IMR-90 (cell line): ENCODE data around the gene MSLN. TPM values are rescaled to one million over a fixed set of nuclear protein-coding genes. Genes with fewer than 3 reads are reported as not detected.
A peak's percentile ranks its signal among the peaks of the same experiment; 100 is the strongest.

ENCODE experiments used
- ATAC-seq: fragments of 200-7000 bp; cut with Tn5 transposase; 2 replicates; pipeline ENCODE4 v1.9.1; 2020; ENCODE audit warnings: low read depth, mild to moderate bottlenecking, moderate library complexity
- BruUV-seq: library from RNA; stranded (reverse); fragments of 400-500 nt; replicated peaks from 2 replicates; lab custom pipeline; 2021; lab: Mats Ljungman, UMichigan
- CTCF ChIA-PET: fragments of 300-600 bp; formaldehyde crosslinking; extraction: SDS; loops from one replicate; lab custom pipeline; 2021; ENCODE audit warnings: antibody characterized with exemption; lab: Yijun Ruan, JAX
- POLR2A ChIA-PET: fragments of 300-600 bp; sonication (Branson Sonifier 250); formaldehyde crosslinking; loops from one replicate; lab custom pipeline; 2022; ENCODE audit warnings: antibody characterized with exemption; ENCODE audit not compliant: unreplicated experiment; lab: Charles Lee
- DNase-seq: peaks from one replicate; pipeline ENCODE4 v3.0.0; 2013
- H2AFZ ChIP-seq: replicated peaks from 2 replicates; pipeline ENCODE3; 2013; ENCODE audit warnings: low read length, mild to moderate bottlenecking; ENCODE audit not compliant: poor library complexity
- H2AK5ac ChIP-seq: 2 replicates; pipeline ENCODE4 v1.6.1; 2013; ENCODE audit warnings: low read depth, low read length, inconsistent platforms
- H2AK9ac ChIP-seq: replicated peaks from 2 replicates; pipeline ENCODE3; 2013; ENCODE audit warnings: mild to moderate bottlenecking, low read depth, low read length, moderate library complexity; ENCODE audit not compliant: poor library complexity
- H2BK120ac ChIP-seq: 2 replicates; pipeline ENCODE4 v1.6.1; 2013; ENCODE audit warnings: low read depth, low read length, inconsistent platforms
- H2BK15ac ChIP-seq: 3 replicates; pipeline ENCODE4 v1.6.1; 2013; ENCODE audit warnings: low read depth, low read length, inconsistent platforms
- H2BK20ac ChIP-seq: 2 replicates; pipeline ENCODE4 v1.6.1; 2013; ENCODE audit warnings: low read depth, mild to moderate bottlenecking, inconsistent platforms, low read length, moderate library complexity
- H2BK5ac ChIP-seq: 2 replicates; pipeline ENCODE4 v1.6.1; 2013; ENCODE audit warnings: mild to moderate bottlenecking, low read depth, low read length, inconsistent platforms; ENCODE audit not compliant: poor library complexity, severe bottlenecking
- H3K14ac ChIP-seq: replicated peaks from 2 replicates; pipeline ENCODE4 v1.6.1; 2013; ENCODE audit warnings: low read depth, low read length, inconsistent platforms
- H3K18ac ChIP-seq: 2 replicates; pipeline ENCODE4 v1.6.1; 2013; ENCODE audit warnings: low read depth, low read length, control low read depth
- H3K23ac ChIP-seq: 2 replicates; pipeline ENCODE4 v1.6.1; 2013; ENCODE audit warnings: low read depth, low read length, inconsistent platforms
- H3K27ac ChIP-seq: 2 replicates; pipeline ENCODE4 v1.5.1; 2013; ENCODE audit warnings: mild to moderate bottlenecking, control low read depth, low read length; ENCODE audit not compliant: insufficient read depth
- H3K27me3 ChIP-seq: 2 replicates; pipeline ENCODE4 v1.6.1; 2013; ENCODE audit warnings: low read length; ENCODE audit not compliant: control insufficient read depth, insufficient read depth
- H3K36me3 ChIP-seq: 2 replicates; pipeline ENCODE4 v1.6.1; 2013; ENCODE audit warnings: low read length, mixed read lengths; ENCODE audit not compliant: control insufficient read depth, insufficient read depth
- H3K4ac ChIP-seq: 2 replicates; pipeline ENCODE4 v1.6.1; 2013; ENCODE audit warnings: low read depth, low read length, inconsistent platforms
- H3K4me1 ChIP-seq: 2 replicates; pipeline ENCODE4 v1.6.1; 2013; ENCODE audit warnings: low read length, mixed read lengths; ENCODE audit not compliant: control insufficient read depth, insufficient read depth
- H3K4me2 ChIP-seq: 2 replicates; pipeline ENCODE4 v1.6.1; 2013; ENCODE audit warnings: low read depth, mild to moderate bottlenecking, control low read depth, low read length, moderate library complexity
- H3K4me3 ChIP-seq: 2 replicates; pipeline ENCODE4 v1.5.1; 2013; ENCODE audit warnings: low read depth, mild to moderate bottlenecking, control low read depth, low read length, moderate library complexity; ENCODE audit not compliant: insufficient read depth
- H3K56ac ChIP-seq: 2 replicates; pipeline ENCODE4 v1.6.1; 2013; ENCODE audit warnings: low read length, inconsistent platforms; ENCODE audit not compliant: insufficient read depth; ENCODE audit errors: extremely low read depth
- H3K79me1 ChIP-seq, 2 experiments: 2 replicates each; pipeline ENCODE4 v1.6.1; 2013; ENCODE audit warnings: low read length in 2 of 2, inconsistent platforms in 1 of 2, low read depth in 1 of 2
- H3K9ac ChIP-seq: 2 replicates; pipeline ENCODE4 v1.6.1; 2013; ENCODE audit warnings: low read depth, low read length, control low read depth
- H3K9me1 ChIP-seq: 2 replicates; pipeline ENCODE4 v1.6.1; 2013; ENCODE audit warnings: low read length, inconsistent platforms; ENCODE audit not compliant: insufficient read depth
- H3K9me3 ChIP-seq: 2 replicates; pipeline ENCODE4 v1.6.1; 2013; ENCODE audit warnings: low read length; ENCODE audit not compliant: control insufficient read depth, insufficient read depth
- H4K20me1 ChIP-seq: 2 replicates; pipeline ENCODE4 v1.6.1; 2013; ENCODE audit warnings: low read length, inconsistent platforms; ENCODE audit not compliant: insufficient read depth
- H4K5ac ChIP-seq: 2 replicates; pipeline ENCODE4 v1.6.1; 2013; ENCODE audit warnings: mild to moderate bottlenecking, low read depth, low read length, control low read depth
- H4K8ac ChIP-seq, 2 experiments: 2 replicates each; pipeline ENCODE4 v1.6.1; 2013; ENCODE audit warnings: low read depth in 2 of 2, low read length in 2 of 2, control low read depth in 1 of 2, inconsistent platforms in 1 of 2
- H4K91ac ChIP-seq: 2 replicates; pipeline ENCODE4 v1.6.1; 2013; ENCODE audit warnings: low read depth, low read length, inconsistent platforms; ENCODE audit not compliant: insufficient read depth
- CHD1 ChIP-seq: IDR thresholded peaks from 2 replicates; pipeline ENCODE4 v1.6.1; 2012; ENCODE audit warnings: low read depth, low read length, improper control_type of control experiment
- WGBS, 2 experiments: methylation state at CpG; one replicate each; pipeline versions ENCODE4 v1.1.5 to v1.1.7; 2013; ENCODE audit warnings: missing lambda C conversion rate in 2 of 2; ENCODE audit not compliant: insufficient read length in 1 of 2; ENCODE audit errors: extremely low coverage in 2 of 2; 5-methylcytosine and 5-hydroxymethylcytosine counted together
- dilution Hi-C: fragments of 300-500 bp; cut with HindIII; formaldehyde crosslinking; loops from one replicate; pipeline ENCODE4 v1.14.3; 2018; ENCODE audit warnings: low sequenced_read_pairs; ENCODE audit not compliant: unreplicated experiment
- in situ Hi-C: fragments of 300-500 bp; cut with MboI; formaldehyde crosslinking; loops from 3 replicates; pipeline ENCODE4 v1.14.3; 2019; ENCODE audit warnings: low sequenced_read_pairs, inconsistent platforms, mixed read lengths
- intact Hi-C: fragments of 100-400 bp; cut with micrococcal nuclease; formaldehyde crosslinking; loops from 2 replicates; pipeline ENCODE4 v1.10.0; 2022
- polyA plus RNA-seq, 3 experiments: library from polyadenylated mRNA; depleted of rRNA; stranded (reverse); fragments of >200 nt; gene quantifications; 2 replicates each; pipeline ENCODE4 v1.2.3, GENCODE V29; 2012; ENCODE audit warnings: low replicate concordance in 1 of 3
- total RNA-seq: library from RNA; depleted of rRNA; stranded (reverse); fragments of >200 nt; gene quantifications from 2 replicates; pipeline ENCODE4 v1.2.3, GENCODE V29; 2012

MSLN gene
- total and polyA plus RNA-seq, 2 of the 4 experiments (the other 2 are of a cell fraction), result 0.14 TPM; not detected in 1

GRCh38 chr16:717450-718245, 42.9 kb upstream of the MSLN start:
- Histone ChIP-seq H3K9me1 (no peaks in the 10 kb centered on the region), H2BK5ac (no peak overlapping the region), H4K8ac (no peak overlapping the region), H3K9me3 (no peaks in the 10 kb centered on the region), H3K27ac (no peak overlapping the region), H2AFZ (peak overlapping the region; percentile 21), H3K4me3 (no peak overlapping the region), H2BK120ac (no peak overlapping the region), H2AK9ac (no peak overlapping the region), H3K4me1 (peaks cover 21% of the 10 kb centered on the region), H3K9ac (no peak overlapping the region), H3K4ac (no peak overlapping the region), H3K56ac (no peak overlapping the region), H3K14ac (no peak overlapping the region), H2AK5ac (no peak overlapping the region), H4K20me1 (peaks cover 7% of the 10 kb centered on the region), H2BK20ac (no peak overlapping the region), H3K27me3 (no peaks in the 10 kb centered on the region), H3K18ac (no peak overlapping the region), H4K5ac (no peak overlapping the region), H3K79me1 (peaks cover 13 to 23% of the 10 kb centered on the region in 2 experiments), H4K91ac (no peak overlapping the region), H3K23ac (no peak overlapping the region), H2BK15ac (no peak overlapping the region), H3K36me3 (no peaks in the 10 kb centered on the region), H3K4me2 (no peak overlapping the region)
- POLR2A ChIA-PET, result no interaction called here
- BruUV-seq, result no TSS peak
- intact Hi-C loops (no loop called here), dilution Hi-C loops (no loop called here), in situ Hi-C loops (loop anchor here (25.0 kb wide), 1 partner anchor 345 kb away; the partner anchor contains the start of gene SSTR5)
- CTCF ChIA-PET, result no interaction called here
- no peak for ATAC-seq
- WGBS, 2 experiments, result 90% methylated on average over 17 of the region's 32 CpGs; no CpG with 5 or more reads in 1 of the 2 experiments
- no peak for DNase-seq
- no peak for TF ChIP-seq CHD1
